ENCODE measurements around the gene CCIN.

CCIN gene

DNA sequence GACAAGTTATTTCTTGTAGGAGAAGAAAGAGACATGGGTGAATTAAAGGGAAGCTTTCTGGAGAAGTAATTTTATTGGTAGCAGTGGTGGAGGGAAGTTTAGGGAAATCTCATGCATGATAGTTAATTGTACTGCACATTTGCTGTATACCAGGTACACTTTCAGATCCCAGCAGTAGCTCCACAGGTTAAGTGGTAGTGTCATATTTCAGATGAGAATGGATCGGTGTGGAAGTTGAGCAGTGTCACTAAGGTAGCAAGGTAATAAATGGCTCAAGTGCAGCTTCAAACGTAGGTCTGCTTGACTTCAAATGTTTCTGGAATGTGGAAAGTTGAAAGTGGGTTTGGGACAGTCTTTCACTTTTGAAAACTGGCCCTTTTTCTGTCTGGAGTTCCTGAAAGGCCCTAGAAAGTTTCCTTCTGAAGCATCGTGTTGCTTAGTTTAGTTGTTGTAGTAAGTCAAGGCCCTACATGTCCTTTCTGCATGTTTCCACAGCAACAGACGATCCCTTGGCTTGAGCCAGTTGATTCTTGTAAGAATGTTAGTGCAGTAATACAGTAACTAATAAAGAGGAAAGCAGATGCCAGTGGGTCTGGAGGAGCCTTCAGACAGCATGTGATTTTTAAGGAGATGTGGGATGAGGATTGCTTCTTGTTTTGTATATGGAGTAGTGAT lies 25.3 kb downstream of the CCIN start:
- H3K4me1 Mint-ChIP-seq (ENCODE audit: low read depth) = peaks cover 40% of the 10 kb centered on the region
- intact Hi-C loops (cut with micrococcal nuclease) = loop anchor here (5.0 kb wide), 1 partner anchor 63 kb away; the partner anchor contains the start of gene GNE
- no peaks in the 10 kb centered on the region for H3K9me3 Mint-ChIP-seq
- peak overlapping the region; percentile 93 for H3K27ac Mint-ChIP-seq
- H3K36me3 Mint-ChIP-seq (ENCODE audit: low read depth) = peaks cover 80% of the 10 kb centered on the region
- peak overlapping the region; percentile 84 for H3K4me3 Mint-ChIP-seq
- no peaks in the 10 kb centered on the region for H3K27me3 Mint-ChIP-seq

DNA sequence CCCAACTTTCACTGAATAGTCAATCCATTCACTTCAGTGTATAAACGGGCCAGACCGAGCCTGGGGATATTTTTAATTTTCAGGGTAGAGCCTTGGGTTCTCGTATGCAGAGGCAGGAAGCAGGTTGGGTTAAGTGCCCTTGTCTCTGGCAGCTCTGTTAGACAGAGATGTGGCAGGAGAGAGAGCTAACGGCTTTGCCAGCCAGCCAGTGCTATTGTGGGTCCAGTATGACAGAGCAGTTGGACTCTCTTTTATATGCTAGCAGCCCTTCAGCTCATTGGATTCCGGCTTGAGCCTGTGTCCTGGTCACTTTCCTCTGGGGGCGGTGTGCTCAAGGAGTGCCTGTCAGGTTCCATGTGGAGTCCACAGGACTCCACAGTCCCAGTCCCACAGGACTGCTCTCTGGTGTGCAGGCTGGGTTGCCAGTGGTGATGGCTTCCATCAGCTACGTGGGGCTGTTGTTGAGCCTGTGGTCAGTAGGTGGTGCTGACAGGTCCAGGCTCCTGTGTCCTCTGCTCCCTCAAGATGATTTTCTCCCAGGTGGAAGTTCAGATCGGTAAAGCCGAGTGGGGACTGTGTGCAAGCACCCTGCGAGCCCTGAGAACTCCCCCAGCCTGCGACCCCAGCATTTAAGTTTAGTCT lies 35.8 kb downstream of the CCIN start:
- H3K9me3 Mint-ChIP-seq = no peaks in the 10 kb centered on the region
- H3K4me3 Mint-ChIP-seq = no peak overlapping the region
- H3K27ac Mint-ChIP-seq = peak overlapping the region; percentile 26
- H3K4me1 Mint-ChIP-seq (ENCODE audit: low read depth) = peaks cover 50% of the 10 kb centered on the region
- H3K27me3 Mint-ChIP-seq = no peaks in the 10 kb centered on the region
- intact Hi-C loops (cut with micrococcal nuclease) = no loop called here
- H3K36me3 Mint-ChIP-seq (ENCODE audit: low read depth) = peaks cover 98% of the 10 kb centered on the region

DNA sequence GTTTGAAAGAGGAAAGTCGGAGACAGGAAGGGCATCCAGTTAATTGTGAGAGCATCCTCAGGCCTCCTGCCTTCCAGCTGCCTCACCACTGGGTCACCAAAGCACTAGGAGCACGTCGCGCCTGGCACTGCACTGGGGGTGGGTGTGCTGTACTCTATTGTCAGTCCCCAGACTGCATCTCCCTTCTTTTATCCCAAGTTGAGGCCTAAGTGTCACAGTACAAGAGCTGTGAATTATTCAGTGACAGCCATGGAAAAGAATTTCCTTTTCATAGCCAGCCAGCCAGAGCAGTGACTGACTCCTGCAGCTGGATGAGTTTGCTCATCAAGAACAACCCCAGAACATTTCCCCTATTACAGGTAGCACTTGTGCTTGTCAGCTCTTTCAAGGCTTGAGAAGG lies 37.8 kb downstream of the CCIN start:
- Mint-ChIP-seq H3K9me3 (no peaks in the 10 kb centered on the region), H3K27ac (no peak overlapping the region), H3K4me1 (ENCODE audit: low read depth) (peaks cover 58% of the 10 kb centered on the region)

DNA sequence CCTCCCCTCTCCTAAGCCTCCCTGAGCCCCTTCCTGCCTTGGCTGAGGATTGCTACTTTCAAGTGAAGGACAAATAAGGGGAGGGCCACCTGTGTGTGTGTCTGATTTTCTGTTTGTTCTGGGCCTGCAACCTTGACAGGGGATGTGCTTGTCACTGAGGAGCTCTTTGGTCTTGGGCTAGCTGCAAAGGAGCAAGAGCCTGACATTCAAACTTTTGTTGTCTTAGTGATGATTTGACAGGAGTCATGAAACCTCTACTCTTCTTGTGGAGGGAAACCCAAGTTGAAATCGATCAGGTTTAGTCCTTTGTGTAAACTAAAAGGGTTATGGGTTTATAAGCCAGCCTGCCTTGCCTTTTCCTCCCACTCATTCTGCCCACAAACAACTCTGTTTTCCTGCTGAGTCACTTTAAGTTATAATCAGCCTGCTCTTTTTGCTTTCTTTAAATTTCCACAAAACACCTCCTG lies 38.4 kb downstream of the CCIN start:
- Mint-ChIP-seq H3K27ac (peak overlapping the region; percentile 25), H3K36me3 (ENCODE audit: low read depth) (peaks cover 100% of the 10 kb centered on the region), H3K4me1 (ENCODE audit: low read depth) (peaks cover 58% of the 10 kb centered on the region), H3K27me3 (no peaks in the 10 kb centered on the region), H3K9me3 (no peaks in the 10 kb centered on the region), H3K4me3 (no peak overlapping the region)
- intact Hi-C loops (cut with micrococcal nuclease) = no loop called here

More for the DNA sequence above, 37.8 kb downstream of the CCIN start:
- peaks cover 100% of the 10 kb centered on the region for H3K36me3 Mint-ChIP-seq (ENCODE audit: low read depth)
- intact Hi-C loops (cut with micrococcal nuclease) = no loop called here
- no peak overlapping the region for H3K4me3 Mint-ChIP-seq
- H3K27me3 Mint-ChIP-seq = no peaks in the 10 kb centered on the region

DNA sequence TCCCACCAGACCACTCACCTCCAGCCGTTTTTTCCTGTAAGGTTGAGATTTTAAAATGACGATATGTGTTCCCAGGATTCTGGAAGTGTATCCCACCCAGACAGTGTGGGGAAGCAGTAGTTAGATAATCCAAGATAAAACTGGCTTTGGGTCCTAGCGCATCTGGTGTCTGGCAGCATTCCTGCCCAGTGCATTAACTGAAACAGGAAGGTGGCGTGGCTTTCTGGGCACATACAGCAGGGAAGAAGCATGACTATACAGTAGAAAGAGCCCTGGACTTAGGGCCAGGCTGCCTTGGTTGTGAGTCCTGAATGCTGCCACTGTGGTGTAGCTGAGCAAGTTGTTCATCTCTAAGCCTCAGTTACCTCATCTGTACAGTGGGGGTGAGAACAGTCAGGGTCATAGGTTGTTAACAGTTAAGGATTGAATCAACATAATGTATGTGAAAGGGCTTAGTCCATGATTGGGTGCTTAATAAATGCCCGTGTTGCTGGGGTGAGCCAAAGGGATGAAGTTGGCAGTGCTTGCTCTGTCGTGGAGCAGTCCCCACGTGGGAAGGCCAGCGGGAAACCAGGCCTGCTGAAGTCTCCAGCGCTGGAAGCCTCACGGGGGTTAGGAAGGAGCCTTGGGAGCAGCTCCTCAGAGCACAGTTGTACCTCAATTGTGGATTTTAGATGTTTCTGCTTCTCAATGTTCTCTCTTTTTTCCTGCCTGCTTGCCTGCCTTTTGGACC lies 39.5 kb downstream of the CCIN start:
- Mint-ChIP-seq H3K4me1 (ENCODE audit: low read depth) (peaks cover 64% of the 10 kb centered on the region), H3K4me3 (no peak overlapping the region), H3K36me3 (ENCODE audit: low read depth) (peaks cover 100% of the 10 kb centered on the region), H3K9me3 (no peaks in the 10 kb centered on the region), H3K27ac (peak overlapping the region; percentile 25), H3K27me3 (no peaks in the 10 kb centered on the region)
- intact Hi-C loops (cut with micrococcal nuclease) = no loop called here

DNA sequence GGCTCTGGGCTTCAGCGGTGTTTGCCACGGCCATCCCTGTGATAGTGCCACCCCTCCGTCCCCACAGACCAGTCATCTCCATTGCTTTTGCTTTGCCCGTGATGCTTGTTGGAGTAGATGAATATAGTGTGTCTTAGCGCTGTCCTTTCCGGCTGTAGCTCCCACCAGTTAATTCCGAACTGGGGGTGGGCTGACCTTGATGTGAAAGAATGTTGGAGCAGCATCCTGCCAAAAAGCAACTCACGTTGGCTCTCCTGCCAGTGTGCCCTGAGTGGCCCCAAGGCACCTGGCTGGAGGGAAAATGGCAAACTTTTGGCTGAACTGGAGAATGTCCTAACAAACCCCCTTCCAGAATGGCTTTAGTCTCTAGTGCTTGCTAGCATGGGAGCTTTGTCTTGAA lies 41.5 kb downstream of the CCIN start:
- peaks cover 96% of the 10 kb centered on the region for H3K36me3 Mint-ChIP-seq (ENCODE audit: low read depth)
- H3K4me3 Mint-ChIP-seq = no peak overlapping the region
- H3K4me1 Mint-ChIP-seq (ENCODE audit: low read depth) = peaks cover 57% of the 10 kb centered on the region
- H3K27me3 Mint-ChIP-seq = no peaks in the 10 kb centered on the region
- no peak overlapping the region for H3K27ac Mint-ChIP-seq
- intact Hi-C loops (cut with micrococcal nuclease) = no loop called here
- H3K9me3 Mint-ChIP-seq = no peaks in the 10 kb centered on the region

DNA sequence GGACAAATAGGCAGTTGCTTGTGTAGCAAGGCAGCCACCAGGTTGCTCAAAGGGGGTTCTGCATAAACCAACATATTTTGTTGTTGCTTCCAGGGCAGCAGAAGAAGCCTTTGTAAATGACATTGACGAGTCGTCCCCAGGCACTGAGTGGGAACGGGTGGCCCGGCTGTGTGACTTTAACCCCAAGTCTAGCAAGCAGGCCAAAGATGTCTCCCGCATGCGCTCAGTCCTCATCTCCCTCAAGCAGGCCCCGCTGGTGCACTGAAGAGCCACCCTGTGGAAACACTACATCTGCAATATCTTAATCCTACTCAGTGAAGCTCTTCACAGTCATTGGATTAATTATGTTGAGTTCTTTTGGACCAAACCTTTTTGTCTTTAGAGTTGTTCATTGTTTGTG lies 42.3 kb downstream of the CCIN start:
- peaks cover 96% of the 10 kb centered on the region for H3K36me3 Mint-ChIP-seq (ENCODE audit: low read depth)
- no peaks in the 10 kb centered on the region for H3K9me3 Mint-ChIP-seq
- no peak overlapping the region for H3K27ac Mint-ChIP-seq
- peaks cover 54% of the 10 kb centered on the region for H3K4me1 Mint-ChIP-seq (ENCODE audit: low read depth)
- no peaks in the 10 kb centered on the region for H3K27me3 Mint-ChIP-seq
- intact Hi-C loops (cut with micrococcal nuclease) = no loop called here
- H3K4me3 Mint-ChIP-seq = no peak overlapping the region

GRCh38 chr9:36213387-36213786 lies 44.2 kb downstream of the CCIN start:
- H3K36me3 Mint-ChIP-seq (ENCODE audit: low read depth) = peaks cover 96% of the 10 kb centered on the region
- H3K27ac Mint-ChIP-seq = peak overlapping the region; percentile 8

GRCh38 chr9:36213989-36214388 lies 44.8 kb downstream of the CCIN start:
- H3K9me3 Mint-ChIP-seq = no peaks in the 10 kb centered on the region
- peaks cover 48% of the 10 kb centered on the region for H3K4me1 Mint-ChIP-seq (ENCODE audit: low read depth)

More at GRCh38 chr9:36213387-36213786, 44.2 kb downstream of the CCIN start:
- intact Hi-C loops (cut with micrococcal nuclease) = no loop called here
- Mint-ChIP-seq H3K4me3 (no peak overlapping the region), H3K9me3 (no peaks in the 10 kb centered on the region), H3K27me3 (no peaks in the 10 kb centered on the region), H3K4me1 (ENCODE audit: low read depth) (peaks cover 48% of the 10 kb centered on the region)

DNA sequence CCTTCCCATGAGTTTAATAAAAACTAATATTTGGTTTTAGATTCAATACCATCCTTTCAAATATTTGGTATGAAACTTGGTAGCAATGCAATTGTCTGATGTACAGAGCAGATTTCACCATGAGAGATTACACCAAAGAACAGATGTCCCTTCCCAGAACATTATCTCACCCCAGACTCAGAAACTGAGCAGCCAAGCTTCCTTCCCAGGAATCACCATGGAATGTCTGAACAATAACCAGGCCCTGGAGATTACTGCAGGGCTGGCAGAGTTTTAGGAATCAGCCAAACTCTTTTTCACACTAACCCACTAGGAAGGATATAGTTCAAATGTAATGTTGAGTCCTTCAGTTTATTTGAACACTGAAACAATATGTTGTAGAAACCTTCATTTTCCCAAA lies 45.4 kb downstream of the CCIN start:
- Mint-ChIP-seq H3K36me3 (ENCODE audit: low read depth) (peaks cover 96% of the 10 kb centered on the region), H3K27me3 (no peaks in the 10 kb centered on the region), H3K4me1 (ENCODE audit: low read depth) (peaks cover 45% of the 10 kb centered on the region), H3K9me3 (no peaks in the 10 kb centered on the region), H3K4me3 (no peak overlapping the region), H3K27ac (no peak overlapping the region)
- intact Hi-C loops (cut with micrococcal nuclease) = no loop called here

More at GRCh38 chr9:36213989-36214388, 44.8 kb downstream of the CCIN start:
- peaks cover 96% of the 10 kb centered on the region for H3K36me3 Mint-ChIP-seq (ENCODE audit: low read depth)
- intact Hi-C loops (cut with micrococcal nuclease) = no loop called here
- H3K27me3 Mint-ChIP-seq = no peaks in the 10 kb centered on the region
- H3K27ac Mint-ChIP-seq = no peak overlapping the region
- H3K4me3 Mint-ChIP-seq = no peak overlapping the region

DNA sequence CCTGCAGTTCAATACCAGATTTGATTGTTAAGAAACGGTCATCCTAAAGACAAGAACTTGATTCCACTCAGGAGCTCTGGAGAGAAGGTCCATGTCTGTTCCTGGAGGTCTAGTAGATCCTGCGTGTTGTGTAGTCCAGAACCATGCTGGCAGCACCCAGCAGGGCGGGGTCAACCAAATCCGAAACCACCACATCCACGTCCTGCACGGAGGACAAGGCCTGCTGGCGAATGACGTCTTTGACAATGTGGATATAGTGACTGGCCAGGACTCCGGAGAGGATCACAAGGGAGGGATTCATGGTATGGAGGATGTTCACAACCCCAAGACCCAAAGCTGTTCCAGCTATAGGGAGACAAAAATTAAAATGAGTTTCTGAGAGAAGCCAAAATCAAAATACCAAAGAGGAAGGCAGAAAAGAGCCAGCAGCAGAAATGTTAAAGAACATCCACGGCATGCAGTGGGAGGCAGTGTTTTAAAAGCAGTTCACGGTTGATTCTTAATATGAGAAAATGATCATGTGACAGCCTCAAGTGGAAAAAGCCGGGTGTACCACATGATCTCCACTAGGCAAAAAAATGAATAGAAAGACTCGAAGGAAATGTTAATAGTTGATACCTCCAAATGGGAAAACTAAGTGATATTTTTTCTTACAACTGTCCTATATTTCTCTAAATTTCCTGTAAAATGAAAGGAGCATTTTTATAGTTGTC lies 48.2 kb downstream of the CCIN start:
- peaks cover 32% of the 10 kb centered on the region for H3K4me1 Mint-ChIP-seq (ENCODE audit: low read depth)
- no peak overlapping the region for H3K4me3 Mint-ChIP-seq
- no peaks in the 10 kb centered on the region for H3K27me3 Mint-ChIP-seq
- H3K9me3 Mint-ChIP-seq = no peaks in the 10 kb centered on the region
- intact Hi-C loops (cut with micrococcal nuclease) = no loop called here
- no peak overlapping the region for H3K27ac Mint-ChIP-seq
- H3K36me3 Mint-ChIP-seq (ENCODE audit: low read depth) = peaks cover 92% of the 10 kb centered on the region

DNA sequence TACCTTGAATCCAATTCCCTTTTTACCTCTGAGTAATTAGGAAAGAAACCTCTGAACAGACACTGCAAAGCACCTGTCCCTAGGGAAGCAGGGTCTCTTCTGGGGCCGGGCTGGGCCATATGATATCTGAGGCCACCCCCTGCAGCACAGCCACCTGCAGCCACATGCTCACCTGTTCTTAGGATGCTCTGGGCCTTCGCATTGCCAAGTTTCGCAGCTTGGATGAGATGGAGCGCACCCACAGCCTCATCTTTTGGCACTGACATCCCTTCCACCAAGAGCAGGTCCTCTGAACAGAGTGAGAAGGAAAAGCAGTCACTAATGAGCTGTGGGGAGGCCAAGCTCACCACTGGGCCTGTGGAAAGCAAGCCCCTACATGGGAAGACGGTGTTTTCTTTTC lies 48.8 kb downstream of the CCIN start:
- H3K4me3 Mint-ChIP-seq = no peak overlapping the region

DNA sequence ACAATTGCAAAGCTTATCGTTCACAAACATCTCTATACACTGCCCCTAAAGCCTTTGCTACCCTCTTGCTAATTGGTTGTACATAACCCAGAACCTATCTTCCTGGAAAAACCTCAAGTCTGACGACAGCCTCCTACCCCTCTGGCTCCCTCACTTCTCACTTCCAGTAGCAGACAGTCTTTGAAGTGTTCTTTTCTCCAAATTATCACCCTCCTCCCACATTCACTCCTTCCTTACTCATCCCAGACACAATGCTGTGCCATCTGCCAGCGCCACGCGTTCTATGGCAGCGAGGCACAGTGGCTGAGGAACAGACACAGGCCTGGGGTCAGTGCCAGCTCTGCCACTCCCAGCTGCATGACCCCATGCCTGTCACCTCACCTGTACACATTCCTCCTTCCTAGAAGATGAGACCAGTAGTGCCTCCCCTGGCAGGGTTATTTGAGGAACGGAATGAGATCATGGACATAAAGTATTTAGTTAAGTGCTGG lies 49.3 kb downstream of the CCIN start:
- Mint-ChIP-seq H3K27ac (peak overlapping the region; percentile 2), H3K36me3 (ENCODE audit: low read depth) (peaks cover 92% of the 10 kb centered on the region), H3K27me3 (no peaks in the 10 kb centered on the region), H3K4me1 (ENCODE audit: low read depth) (peaks cover 26% of the 10 kb centered on the region), H3K4me3 (no peak overlapping the region), H3K9me3 (no peaks in the 10 kb centered on the region)
- intact Hi-C loops (cut with micrococcal nuclease) = no loop called here

More for the DNA sequence above, 48.8 kb downstream of the CCIN start:
- H3K27ac Mint-ChIP-seq = peak overlapping the region; percentile 2
- H3K27me3 Mint-ChIP-seq = no peaks in the 10 kb centered on the region
- peaks cover 30% of the 10 kb centered on the region for H3K4me1 Mint-ChIP-seq (ENCODE audit: low read depth)
- no peaks in the 10 kb centered on the region for H3K9me3 Mint-ChIP-seq
- peaks cover 92% of the 10 kb centered on the region for H3K36me3 Mint-ChIP-seq (ENCODE audit: low read depth)
- intact Hi-C loops (cut with micrococcal nuclease) = no loop called here
